Activated CD8-positive, alpha-beta memory T cell treated with anti-CD3 and anti-CD28 coated beads, Interleukin-2, amount 10 ng/mL, durations not matched to agents 7 days and 5 days (primary cell): ENCODE data around the gene COQ2. TPM values are rescaled to one million over a fixed set of nuclear protein-coding genes. Genes with fewer than 3 reads are reported as not detected.

Source experiments
- ATAC-seq: fragments of 150-1000 bp; cut with Tn5 transposase; one replicate; pipeline ENCODE4 v1.10.0; 2021; ENCODE audit warnings: moderate library complexity
- CTCF ChIA-PET: fragments of 350-600 bp; sonication (Branson Sonifier 250); formaldehyde crosslinking; loops from one replicate; lab custom pipeline; 2021; ENCODE audit warnings: antibody characterized with exemption; lab: Charles Lee
- DNase-seq: peaks from one replicate; pipeline ENCODE4 v3.0.0-alpha.2; 2020
- H3K27ac Mint-ChIP-seq: one replicate; pipeline ENCODE4 v1.8.0; 2021; ENCODE audit warnings: mild to moderate bottlenecking, mixed read lengths
- H3K27me3 Mint-ChIP-seq: one replicate; pipeline ENCODE4 v1.8.0; 2021; ENCODE audit warnings: mixed read lengths
- H3K36me3 Mint-ChIP-seq: one replicate; pipeline ENCODE4 v1.8.0; 2021; ENCODE audit warnings: mild to moderate bottlenecking, mixed read lengths
- H3K4me1 Mint-ChIP-seq: one replicate; pipeline ENCODE4 v1.8.0; 2021; ENCODE audit warnings: mixed read lengths
- H3K4me3 Mint-ChIP-seq: one replicate; pipeline ENCODE4 v1.8.0; 2021; ENCODE audit warnings: mild to moderate bottlenecking, moderate library complexity, mixed read lengths
- H3K9me3 Mint-ChIP-seq: one replicate; pipeline ENCODE4 v1.8.0; 2022; ENCODE audit warnings: low read depth, mixed read lengths
- total RNA-seq, 2 experiments: library from RNA; stranded (reverse); gene quantifications; one replicate each; pipeline ENCODE4 v1.2.3, GENCODE V29; 2021

COQ2 gene
- total RNA-seq, 2 experiments from 2014 or later, result 20.6 to 21.9 TPM

DNA sequence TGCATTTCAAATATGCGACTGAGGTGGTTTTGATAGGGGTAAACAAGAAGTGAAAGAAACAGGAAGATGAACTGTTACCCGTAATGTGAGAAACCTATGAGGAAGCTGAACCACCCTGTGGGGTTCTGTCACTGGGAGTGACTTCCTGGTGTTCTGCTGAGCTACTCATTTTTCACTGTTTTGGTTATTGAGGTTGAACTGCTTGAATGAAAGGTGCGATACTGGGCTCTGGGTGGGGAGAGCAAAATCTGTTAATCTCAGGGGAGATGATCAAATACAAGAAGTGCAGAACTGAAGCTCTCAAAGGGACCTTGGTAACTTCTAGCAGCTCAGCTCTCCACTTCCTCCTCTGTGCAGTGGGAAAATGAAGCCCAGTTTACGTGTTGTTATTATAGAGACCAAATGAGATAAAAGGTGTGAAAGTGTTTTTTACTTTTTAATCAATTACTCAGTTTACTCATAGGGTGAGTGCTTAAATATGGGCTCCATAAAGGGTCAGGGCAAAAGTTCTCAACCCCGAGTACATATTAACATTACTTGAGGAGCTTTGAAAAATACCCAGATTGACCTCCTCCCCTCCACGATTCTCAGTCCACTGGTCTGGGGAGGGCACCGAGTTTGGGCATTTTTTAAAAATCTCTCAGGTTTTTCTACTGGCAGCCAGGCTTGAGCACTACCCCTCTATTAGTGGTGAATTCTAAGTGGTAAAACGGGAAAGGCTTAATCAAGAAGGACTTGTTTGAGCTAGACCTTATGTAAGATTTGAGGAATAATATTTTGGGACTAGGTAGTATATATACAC lies 66.7 kb downstream of the COQ2 start:
- Mint-ChIP-seq H3K27ac (peak overlapping the region; percentile 85), H3K36me3 (peaks cover 28% of the 10 kb centered on the region), H3K4me3 (peak overlapping the region; percentile 41), H3K4me1 (peaks cover 61% of the 10 kb centered on the region), H3K27me3 (peaks cover 19% of the 10 kb centered on the region), H3K9me3 (no peaks in the 10 kb centered on the region)
- CTCF ChIA-PET, result interaction anchor here (0.9 to 3.1 kb wide), 24 partner anchors 11 to 319 kb away, joined by 3 to 32 read pairs (median 4); partner anchors contain the start of genes COPS4 and PLAC8
- DNase-seq (peak; percentile 91), ATAC-seq (peak; percentile 90)

GRCh38 chr4:83216959-83217683 lies 67.5 kb downstream of the COQ2 start:
- H3K4me3 Mint-ChIP-seq, result peak overlapping the region; percentile 41
- H3K9me3 Mint-ChIP-seq, result no peaks in the 10 kb centered on the region
- DNase-seq (no peak), ATAC-seq (no peak)
- H3K27me3 Mint-ChIP-seq, result peaks cover 15% of the 10 kb centered on the region
- CTCF ChIA-PET, result interaction anchor here (0.8 to 3.1 kb wide), 20 partner anchors 12 to 318 kb away, joined by 3 to 32 read pairs (median 5); partner anchors contain the start of gene PLAC8
- H3K4me1 Mint-ChIP-seq, result peaks cover 67% of the 10 kb centered on the region
- H3K36me3 Mint-ChIP-seq, result peaks cover 25% of the 10 kb centered on the region
- peak overlapping the region; percentile 85 for H3K27ac Mint-ChIP-seq

DNA sequence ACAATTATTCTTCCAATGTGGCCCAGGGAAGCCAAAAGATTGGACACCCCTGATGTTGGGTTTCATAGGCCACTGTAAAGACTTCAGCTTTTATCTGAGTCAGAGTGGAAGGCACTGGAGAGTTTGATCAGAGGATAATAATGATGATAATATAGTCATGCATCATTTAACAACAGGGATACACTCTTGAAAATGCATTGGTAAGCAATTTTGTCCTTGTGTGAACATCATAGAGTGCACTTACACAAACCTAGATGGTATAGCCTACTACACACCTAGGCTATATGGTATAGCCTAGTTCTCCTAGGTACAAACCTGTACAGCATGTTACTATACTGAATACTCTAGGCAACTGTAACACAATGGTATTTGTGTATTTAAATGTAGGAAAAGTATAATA lies 70.5 kb downstream of the COQ2 start:
- DNase-seq (no peak), ATAC-seq (no peak)
- Mint-ChIP-seq H3K27ac (no peak overlapping the region), H3K4me1 (peaks cover 60% of the 10 kb centered on the region), H3K4me3 (no peak overlapping the region), H3K27me3 (peaks cover 30% of the 10 kb centered on the region), H3K9me3 (no peaks in the 10 kb centered on the region), H3K36me3 (peaks cover 21% of the 10 kb centered on the region)
- CTCF ChIA-PET, result interaction anchor here (0.5 kb wide), 1 partner anchor 15 kb away, joined by 3 read pairs; no protein-coding TSS in a partner anchor

Other genes starting within 250 kb of the COQ2 start
- gene COPS4, start 249.6 kb downstream of the COQ2 start, total RNA-seq, result 10 to 100 TPM; 27.6 to 33.1 TPM
- gene PLAC8, start 170.1 kb downstream of the COQ2 start, total RNA-seq, result 10 to 100 TPM; 23.3 to 44.2 TPM
- 10 to 100 TPM; 18.4 to 19.6 TPM for gene HPSE, start 50.0 kb upstream of the COQ2 start, total RNA-seq
- gene HELQ, start 171.0 kb upstream of the COQ2 start, total RNA-seq, result 10 to 100 TPM; 14.8 to 16.7 TPM
- 10 to 100 TPM; 53.9 to 64.4 TPM for gene MRPS18C, start 171.3 kb upstream of the COQ2 start, total RNA-seq
- 10 to 100 TPM; 11.3 to 11.5 TPM for gene ABRAXAS1, start 200.3 kb upstream of the COQ2 start, total RNA-seq